ENCODE measurements around the gene KRTAP13-4.

KRTAP13-4 gene

GRCh38 chr21:30430170-30430655 lies at the start of gene KRTAP13-4:
Gene KRTAP13-4, plus strand, starts transcription at chr21:30430220. Its CDS starts 56 bp downstream, at chr21:30430276.
- DNase-seq = no peak

DNA sequence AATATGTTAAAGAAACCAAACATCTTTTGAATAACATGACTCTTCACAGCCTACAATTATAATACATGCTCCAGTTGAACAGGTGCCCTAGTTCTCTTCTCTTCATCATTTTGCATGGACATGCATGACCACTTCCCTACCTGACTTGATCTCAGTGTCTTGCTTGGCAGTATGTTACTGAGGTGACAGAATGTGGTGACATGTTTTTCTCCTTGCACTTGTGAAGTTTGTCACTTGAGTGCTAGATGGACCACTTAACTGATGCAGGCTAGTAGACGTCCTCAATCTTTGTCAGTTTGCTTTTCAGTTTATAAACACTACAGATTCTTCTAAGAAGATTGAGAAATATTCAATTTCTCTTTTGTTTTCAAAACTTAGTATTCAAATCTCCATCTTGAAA lies 47.8 kb upstream of the KRTAP13-4 start:
- DNase-seq = no peak

- no peak for DNase-seq
Observed at GRCh38 chr21:30391492-30392025, 38.5 kb upstream of the KRTAP13-4 start.

- no peak for DNase-seq
Observed at GRCh38 chr21:30395731-30396130, 34.3 kb upstream of the KRTAP13-4 start, which contains the start of gene KRTAP13-1. Gene KRTAP13-1, plus strand, starts transcription at chr21:30396031. Its CDS starts 56 bp downstream, at chr21:30396087.

GRCh38 chr21:30408782-30409494 lies 21.1 kb upstream of the KRTAP13-4 start:
- peak; percentile 4 to 5 for DNase-seq

GRCh38 chr21:30415993-30416392 lies 14.0 kb upstream of the KRTAP13-4 start:
- no peak for DNase-seq

DNA sequence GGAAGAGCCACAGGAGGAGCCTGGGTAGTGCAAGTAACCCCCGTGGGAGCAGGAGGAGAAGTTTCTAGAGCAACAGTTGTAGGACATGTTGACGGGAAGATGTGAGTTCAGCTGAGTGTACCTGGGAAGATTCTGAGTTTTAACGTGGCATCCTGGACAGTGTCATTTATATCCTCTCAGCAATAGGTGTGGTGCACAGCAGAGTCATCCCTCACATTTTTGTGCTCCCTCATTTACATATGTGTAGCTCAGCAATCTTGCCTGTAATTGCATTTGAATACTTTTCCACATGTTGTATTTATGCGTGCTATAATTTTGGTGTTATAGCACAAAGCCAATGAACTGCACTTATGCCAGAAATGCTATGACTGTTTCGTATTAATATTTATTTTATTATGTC lies 4.2 kb upstream of the KRTAP13-4 start, which contains the start of gene KRTAP13-3:
TSS of gene KRTAP13-3 (minus strand) at position 101 of the 400 bp plus-strand sequence. CDS start at position 87, 14 bp downstream.
- DNase-seq = no peak

DNA sequence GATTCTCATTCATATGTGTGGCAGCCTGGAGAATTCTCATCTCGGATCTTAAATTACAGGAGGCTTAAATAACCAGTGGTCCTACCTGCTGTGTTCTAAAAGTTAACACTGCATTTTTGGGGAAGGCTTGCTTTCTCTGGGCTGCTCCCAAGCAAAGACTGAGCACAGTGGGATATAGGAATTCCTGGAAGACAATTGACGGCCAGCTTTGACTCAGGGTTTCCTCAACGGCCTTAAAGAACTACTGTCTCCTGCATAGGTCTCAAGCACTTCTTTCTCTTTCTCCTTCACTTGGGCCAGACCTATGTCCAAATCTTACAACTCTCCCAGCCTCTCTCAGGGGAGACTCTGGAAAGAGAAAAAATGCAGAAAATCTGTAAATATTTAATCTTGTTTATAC lies 3.3 kb upstream of the KRTAP13-4 start:
- DNase-seq = no peak

DNA sequence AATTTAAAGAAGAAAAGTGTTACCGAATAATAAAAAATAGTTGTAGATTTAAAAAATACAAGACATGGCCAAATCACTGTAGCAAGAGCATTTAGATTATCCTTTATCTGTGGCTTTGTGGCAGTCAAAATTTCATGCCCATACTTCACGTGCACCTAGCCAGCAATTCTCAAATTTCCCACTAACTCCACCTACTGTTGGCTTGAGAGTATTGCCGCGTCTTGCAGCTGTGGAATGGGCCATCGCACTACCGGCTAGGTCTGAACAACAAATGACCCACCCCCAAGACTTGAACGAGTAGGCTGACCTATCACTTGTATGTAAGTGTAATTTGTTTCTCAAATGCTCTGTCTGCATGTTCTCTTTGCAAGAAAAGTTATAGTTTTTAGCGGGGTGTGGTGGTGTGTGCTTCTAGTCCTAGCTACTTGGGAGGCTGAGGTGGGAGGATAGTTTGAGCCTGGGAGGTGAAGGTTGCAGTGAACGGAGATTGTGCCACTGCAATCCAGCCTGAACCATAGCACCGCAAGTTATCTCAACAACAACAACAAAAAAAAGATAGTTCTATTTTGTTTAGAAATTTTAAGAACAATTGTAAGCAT lies 4.1 kb downstream of the KRTAP13-4 start:
- peak; percentile 19 to 20 for DNase-seq

- DNase-seq = no peak
Observed at GRCh38 chr21:30437010-30437565, 7.1 kb downstream of the KRTAP13-4 start.

- no peak for DNase-seq
Observed at GRCh38 chr21:30439975-30440374, 10.0 kb downstream of the KRTAP13-4 start, which contains the start of gene KRTAP15-1. Gene KRTAP15-1, plus strand, starts transcription at chr21:30440275. Its CDS starts 53 bp downstream, at chr21:30440328.

DNA sequence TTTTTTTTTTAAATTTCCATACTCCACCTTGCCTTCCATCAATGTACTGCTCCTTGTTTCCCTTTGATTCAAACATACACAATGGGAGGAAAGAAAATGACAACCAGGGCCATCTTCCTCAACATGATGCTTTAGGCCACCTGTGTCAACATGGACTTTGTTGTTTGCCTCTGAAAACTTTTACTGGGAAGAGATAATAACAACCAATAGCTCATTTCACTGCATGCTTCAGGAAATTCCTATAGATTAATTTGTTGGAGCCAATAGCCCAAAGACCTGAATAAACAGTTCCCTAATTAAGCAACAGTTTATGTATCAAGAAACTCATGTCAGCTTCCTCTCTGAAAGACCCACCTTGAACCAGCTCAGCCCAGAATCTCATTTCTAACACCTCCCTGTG lies 13.2 kb downstream of the KRTAP13-4 start:
- no peak for DNase-seq

DNA sequence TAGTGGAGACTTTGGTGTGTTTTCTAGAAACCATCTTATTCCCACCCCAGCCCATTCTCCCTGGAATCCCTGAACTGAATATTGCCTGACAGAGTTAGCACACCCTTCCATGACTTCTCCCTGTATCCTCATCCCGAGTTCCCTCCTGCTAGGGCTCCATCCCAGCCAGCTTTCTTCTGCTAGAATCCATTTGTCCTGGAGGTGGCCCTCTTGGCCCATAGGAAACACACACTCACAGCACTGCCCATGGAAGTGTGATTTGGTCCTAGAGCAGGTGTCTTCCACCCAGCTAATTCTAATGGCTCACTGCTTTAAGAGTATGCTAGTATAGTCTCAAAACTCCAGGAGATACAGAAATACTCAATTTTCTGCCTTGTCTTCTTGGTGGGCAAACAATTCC lies 14.2 kb downstream of the KRTAP13-4 start:
- DNase-seq = no peak

- no peak for DNase-seq
Observed at GRCh38 chr21:30447056-30447455, 17.0 kb downstream of the KRTAP13-4 start.

DNA sequence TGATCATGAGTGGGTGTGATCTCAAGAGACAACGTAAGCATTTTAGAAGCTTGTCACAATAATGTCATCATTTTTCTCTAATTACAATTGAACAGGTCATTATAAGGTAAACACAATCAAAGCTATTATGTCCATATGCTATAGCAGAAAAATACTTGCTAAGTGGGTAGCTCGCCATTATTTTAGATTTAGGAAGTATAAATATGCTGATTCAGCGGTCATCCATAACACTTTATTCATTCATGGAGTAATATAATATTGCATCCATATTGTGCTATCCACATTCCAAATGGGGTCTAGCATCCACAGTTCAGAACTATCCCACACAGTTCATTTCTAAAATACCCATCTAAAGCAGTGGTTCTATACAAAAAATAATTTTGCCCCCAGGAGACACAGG lies 18.5 kb downstream of the KRTAP13-4 start:
- no peak for DNase-seq

DNA sequence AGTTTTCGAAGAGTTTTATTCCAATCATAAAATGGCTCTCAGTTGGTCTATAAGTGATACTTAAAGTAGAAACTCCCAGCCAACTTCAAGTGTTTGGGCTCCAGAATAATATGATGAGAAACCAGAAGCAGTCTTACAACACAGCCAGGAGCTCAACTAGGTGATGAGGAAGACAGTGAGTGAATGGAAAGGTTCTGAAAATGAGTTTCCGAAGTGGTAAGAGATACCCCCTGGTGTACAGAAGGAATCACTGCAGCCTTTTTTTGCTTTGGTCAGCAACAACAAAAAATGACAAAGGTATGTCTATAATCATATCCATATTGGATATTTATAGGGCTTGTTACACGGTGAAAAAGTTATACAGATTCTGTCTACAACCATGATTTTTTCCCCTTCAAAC lies 33.7 kb downstream of the KRTAP13-4 start:
- no peak for DNase-seq

DNA sequence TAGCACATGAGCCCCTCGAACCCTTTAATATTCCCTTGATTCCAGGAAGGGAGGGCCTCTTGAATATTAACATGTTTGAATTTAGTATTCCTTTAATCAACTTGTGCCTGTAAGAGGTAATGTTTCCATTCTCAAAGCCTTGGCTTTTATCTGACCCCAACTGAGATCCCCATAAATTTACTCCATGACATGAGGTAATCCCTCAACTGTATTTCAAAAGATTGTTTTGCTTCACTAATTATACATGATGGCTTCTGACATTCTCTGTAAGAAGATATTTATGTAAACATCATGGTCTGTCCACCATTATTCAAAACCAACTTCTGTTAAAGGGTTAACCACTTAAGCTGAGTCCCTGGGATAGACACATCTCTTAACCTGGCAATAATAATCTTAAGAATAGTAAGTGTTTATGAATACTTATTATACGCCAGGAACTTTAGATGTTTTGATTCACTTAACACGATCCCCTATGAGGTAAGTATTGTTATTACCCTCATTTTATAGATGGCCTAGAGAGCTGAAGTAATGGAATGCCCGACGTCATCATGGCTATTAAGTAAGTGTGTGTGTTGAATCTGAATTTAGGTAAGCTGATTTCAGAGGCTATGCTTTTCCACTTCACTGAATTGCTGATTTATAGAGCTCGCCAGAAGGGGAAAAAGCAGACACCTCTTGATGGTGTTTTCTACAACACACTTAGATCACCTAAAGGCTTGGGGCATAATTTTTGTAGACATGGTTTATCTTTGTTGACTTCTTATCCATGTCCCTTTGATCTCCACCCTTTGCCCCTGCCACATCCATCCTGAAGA lies 39.1 kb downstream of the KRTAP13-4 start:
- no peak for DNase-seq

DNA sequence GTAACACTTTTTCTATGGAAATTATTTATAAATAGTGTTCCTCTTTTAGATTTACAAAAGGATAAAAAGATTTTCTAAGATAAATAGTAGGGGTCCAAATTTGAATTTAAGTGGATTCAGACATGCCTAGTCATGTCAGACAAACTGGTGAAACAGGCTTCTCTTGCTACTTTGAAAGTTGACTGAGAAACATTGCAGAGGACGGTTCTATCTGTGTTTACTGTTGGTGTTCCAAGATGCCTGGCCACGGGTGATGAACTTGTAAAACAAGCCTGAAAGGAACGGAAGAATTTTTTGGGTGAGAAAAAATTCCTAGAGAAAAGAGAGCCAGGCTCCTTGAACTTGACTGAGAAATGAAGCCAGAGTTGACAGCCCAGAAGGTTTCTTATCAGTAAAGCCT lies 48.0 kb downstream of the KRTAP13-4 start:
- DNase-seq = no peak

GRCh38 chr21:30479259-30479658 lies 49.2 kb downstream of the KRTAP13-4 start:
- no peak for DNase-seq

- DNase-seq = no peak
Observed at GRCh38 chr21:30480145-30480544, 50.1 kb downstream of the KRTAP13-4 start, which contains the start of gene KRTAP19-1. Gene KRTAP19-1, minus strand, starts transcription at chr21:30480367. Its CDS starts 50 bp downstream, at chr21:30480317.

Data from activated CD4-positive, alpha-beta T cell treated with anti-CD3 and anti-CD28 coated beads, Interleukin-2, amount 50 U/mL, for 48 hours (primary cell).